ENCODE measurements around the gene GDPD4. TPM values are rescaled to one million over a fixed set of nuclear protein-coding genes. Genes with fewer than 3 reads are reported as not detected.

The GDPD4 gene
- total RNA-seq, 1 donor from 2014 or later: 10.2 TPM

DNA sequence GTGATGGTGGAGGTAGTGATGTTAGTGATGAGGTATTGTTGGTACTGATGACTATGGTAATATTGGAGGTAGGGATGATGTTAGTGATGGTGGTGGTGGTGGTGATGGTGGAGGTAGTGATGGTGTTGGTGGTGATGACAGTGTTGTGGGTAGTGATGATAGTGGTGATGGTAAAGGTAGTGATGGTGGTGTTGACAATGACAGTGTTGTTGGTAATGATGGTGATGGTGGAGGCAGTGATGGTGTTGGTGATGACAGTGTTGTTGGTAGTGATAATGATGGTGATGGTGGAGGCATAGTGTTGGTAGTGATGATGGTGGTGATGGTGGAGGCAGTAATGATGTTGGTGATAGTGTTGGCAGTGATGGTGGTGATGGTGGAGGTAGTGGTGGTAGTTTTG lies 108.3 kb downstream of the GDPD4 start:
- DNase-seq (ENCODE audit: low spot score): no peak
- ATAC-seq: no peak

DNA sequence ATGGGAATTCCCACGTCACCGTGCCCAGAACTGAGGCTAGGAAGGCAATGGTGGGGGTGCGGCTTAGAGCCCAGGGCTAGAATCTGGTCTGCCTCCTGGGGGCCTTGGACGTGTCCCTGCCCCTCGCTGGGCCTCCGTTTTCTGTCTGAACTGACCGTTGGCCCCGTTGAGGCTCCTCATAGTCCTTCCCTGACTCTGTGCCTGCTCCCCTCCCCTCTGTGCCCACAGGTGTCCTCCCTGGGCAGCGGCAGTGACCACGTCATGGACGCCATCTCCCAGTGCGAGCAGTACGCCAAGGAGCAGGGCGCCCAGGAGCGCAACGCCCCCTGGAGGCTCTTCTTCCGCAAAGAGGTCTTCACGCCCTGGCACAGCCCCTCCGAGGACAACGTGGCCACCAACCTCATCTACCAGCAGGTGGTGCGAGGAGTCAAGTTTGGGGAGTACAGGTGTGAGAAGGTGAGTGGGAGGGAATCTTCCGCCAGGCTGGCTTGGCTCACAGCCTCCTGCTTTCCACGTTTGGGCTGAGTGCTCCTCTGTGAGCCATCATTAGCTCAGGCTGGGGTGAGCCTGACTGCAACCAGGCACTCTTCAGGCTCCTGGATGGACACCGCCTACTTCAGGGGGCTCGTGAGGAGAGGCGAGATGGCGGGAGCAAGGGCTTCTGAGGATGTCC lies 109.5 kb downstream of the GDPD4 start:
- ATAC-seq (no peak), DNase-seq (ENCODE audit: low spot score) (no peak)

DNA sequence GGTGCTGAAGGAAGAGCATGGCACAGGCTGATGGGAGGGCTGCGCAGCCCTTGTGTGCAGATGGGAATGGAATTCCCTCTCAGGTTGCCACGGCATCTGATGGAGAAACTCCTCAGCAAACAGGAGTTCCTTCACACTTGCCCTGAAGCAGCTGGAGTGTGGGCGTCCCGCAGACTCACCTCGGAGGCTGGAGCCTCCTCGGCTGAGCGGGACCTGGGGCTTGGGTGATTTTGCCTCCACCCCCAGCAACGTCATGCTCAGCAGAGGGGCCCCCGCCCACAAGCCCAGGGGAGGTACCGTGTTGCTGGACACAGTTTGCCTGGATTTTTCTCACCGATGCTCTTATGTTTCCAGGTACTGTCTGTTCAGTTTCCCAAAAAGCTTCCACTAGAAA lies 110.1 kb downstream of the GDPD4 start:
- ATAC-seq: no peak
- DNase-seq (ENCODE audit: low spot score): no peak

DNA sequence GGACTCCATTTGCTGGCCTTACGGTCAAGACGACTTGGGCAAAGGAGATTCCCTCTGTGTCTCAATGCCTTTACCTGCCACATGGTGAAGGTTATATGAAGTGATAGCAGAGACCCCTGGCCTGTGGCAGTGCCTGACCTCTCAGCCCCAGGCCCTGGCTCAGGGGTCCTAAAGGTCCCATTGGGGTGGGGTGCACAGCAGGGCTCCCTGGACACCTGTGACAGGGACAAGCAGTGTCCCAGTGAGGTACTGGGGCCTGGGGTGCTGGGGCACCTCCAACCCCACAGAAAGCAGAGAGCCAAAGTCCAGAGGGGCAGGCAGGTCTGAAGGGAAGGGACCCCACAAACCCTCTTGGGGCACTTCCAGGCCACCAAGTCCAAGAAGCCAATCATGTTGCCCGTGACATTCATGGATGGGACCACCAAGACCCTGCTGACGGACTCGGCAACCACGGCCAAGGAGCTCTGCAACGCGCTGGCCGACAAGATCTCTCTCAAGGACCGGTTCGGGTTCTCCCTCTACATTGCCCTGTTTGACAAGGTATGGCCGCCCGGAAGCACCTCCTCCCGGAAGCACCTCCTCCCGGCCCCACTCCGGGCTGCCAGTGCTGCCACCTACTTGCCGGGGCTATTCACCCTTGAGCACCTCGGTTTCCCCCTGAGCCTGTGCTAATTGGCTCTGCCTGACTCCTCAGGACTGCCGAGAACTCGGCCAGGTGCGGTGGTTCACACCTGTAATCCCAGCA lies 111.0 kb downstream of the GDPD4 start:
- no peak for ATAC-seq
- no peak for DNase-seq (ENCODE audit: low spot score)

DNA sequence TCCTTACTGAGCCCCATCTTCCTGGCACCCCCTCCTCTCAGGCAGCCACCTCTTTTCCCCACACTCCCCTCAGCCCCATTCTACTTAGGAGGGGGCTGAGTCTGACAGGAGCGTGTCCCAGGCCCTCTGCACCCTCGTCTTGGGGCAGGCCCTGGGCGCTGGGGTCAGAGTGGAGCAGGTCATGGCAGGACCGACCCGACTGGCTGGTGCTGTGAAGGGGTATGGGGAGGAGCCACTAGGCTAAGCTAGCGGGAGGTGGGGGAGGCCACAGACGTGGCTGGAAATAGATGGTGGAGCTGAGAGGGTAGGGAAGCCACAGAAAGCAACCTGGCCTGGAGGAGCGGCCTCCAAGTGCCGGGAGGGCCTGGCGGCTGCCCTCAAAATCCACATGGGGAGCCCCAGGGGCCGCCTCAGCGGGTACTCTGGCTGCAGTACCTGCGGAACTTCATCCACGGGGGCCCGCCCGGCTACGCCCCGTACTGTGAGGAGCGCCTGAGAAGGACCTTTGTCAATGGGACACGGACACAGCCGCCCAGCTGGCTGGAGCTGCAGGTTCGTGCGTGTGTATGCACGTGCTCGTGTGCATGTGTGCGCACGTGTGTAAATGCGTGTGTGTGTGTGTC lies 111.8 kb downstream of the GDPD4 start:
- no peak for DNase-seq (ENCODE audit: low spot score)
- no peak for ATAC-seq

DNA sequence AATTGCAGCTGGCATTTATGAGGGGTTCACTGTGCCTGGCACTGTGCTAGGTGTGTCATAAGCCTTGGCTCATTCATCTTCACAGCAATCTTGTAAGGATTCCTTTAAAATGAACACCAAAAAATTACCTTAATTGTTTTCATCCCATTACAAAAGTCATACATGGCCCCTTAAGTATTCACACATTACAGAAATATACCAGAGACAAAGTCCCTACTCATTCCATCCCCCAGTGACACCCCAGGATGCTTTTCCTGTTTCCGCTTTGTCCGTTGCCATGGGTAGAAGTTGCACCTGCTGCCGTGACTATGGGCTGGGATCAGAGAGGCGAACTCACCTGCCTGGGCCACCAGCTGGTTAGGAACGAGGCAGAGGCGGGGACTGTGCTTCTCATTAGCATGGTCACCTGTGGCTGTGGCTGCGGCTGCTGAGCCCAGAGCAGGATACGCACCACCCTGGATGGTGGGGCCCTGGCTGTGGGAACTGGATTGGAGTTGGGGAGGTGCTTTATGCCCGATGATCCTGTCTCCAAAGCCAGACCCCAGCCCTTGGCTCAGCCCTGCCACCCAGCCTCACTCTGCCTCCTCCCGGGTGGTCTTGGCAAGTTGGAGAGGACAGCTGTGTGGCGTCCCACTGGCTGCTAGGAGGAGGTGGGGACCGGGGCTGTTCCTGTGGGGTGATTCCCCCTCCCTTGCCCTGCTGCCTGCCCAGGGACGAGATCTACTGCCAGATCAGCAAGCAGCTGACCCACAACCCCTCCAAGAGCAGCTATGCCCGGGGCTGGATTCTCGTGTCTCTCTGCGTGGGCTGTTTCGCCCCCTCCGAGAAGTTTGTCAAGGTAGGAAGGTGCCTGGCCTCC lies 112.6 kb downstream of the GDPD4 start:
- DNase-seq (ENCODE audit: low spot score): no peak
- no peak for ATAC-seq

DNA sequence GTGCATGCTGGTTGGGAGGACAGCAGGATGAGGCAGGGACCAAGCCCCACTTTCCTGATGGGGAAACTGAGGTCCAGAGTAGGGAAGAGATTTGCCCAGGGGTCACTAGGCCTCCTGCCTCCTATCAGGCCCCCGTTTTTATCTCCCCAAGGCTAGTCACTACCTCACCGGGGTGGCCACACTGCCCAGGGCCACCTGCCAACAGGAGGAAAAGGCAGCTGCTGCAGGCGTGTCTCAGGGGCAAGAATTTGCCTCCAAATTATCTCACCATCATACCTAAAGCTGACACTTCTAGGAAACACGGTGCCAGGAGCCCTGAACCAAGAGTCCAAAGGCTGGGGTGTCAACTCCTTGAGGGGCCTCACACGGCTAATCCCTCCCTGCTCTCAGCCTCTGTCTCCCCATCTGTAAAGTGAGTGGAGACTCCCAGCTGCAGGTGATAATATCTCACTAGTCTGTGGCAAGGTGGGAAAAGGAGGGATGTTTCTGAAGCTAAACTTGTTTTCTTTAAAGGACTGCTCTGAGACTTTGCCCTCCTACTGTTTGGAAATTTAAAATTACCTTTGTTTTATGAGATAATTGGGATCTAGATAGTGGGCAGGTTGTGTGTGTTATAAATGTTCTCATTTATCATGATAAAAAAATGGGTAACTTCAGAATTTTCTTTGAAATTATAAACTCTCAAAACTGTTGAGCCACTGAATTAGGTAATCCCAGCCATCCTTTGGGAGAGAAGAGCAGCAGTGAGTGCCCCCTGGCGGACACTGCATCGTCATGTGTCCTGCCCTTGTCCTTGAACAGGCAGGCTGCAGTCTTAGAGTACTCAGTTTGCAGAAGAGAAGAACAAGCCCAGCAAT lies 113.5 kb downstream of the GDPD4 start:
- ATAC-seq: peak; percentile 93

DNA sequence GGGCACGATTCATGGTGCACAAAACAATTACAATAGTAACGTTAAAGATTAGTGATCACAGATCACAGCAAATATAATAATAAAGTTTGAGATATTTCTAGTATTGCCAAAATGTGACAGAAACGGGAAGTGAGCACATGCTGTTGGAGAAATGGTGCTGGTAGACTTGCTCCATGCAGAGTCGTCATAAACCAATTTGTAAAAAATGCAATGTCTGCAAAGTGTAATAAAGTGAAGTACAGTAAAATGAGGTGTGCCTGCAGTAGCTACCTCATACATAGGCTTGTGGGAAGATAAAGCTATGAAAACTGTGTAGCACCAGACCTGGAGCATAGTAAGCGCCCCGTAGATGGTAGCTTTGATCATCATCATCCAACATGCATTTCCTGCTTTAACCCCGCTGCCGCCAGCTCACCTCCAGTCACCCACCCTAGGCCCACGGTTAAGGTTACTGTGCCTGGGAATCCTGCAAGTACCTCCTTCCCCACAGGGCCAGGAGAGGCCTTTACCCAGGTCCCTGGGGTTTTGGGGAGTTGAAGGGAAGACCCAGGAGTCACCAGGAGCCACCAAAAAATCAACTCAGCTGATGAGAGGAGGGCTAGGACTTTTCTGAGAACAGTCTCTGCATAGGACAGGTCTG lies 114.3 kb downstream of the GDPD4 start:
- DNase-seq (ENCODE audit: low spot score): no peak
- no peak for ATAC-seq

More for the DNA sequence above, 113.5 kb downstream of the GDPD4 start:
- DNase-seq (ENCODE audit: low spot score): peak; percentile 79

DNA sequence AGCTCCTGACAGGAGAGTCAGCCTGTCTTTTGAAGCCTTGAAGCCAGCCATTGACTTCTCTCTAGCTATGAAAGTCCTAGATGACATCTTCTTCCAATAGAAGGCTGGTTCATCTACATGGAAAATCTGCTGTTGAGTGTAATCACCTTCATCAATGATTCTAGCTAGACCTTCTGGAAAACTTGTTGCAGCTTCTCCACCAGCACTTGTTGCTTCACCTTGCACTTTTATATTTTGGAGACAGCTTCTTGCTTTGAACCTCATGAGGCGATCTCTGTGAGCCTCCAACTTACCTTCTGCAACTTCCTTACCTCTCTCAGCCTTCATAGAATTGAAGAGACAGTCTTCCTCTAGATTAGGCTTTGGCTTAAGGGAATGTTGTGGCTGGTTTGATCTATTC lies 115.2 kb downstream of the GDPD4 start:
- DNase-seq (ENCODE audit: low spot score): no peak
- no peak for ATAC-seq

DNA sequence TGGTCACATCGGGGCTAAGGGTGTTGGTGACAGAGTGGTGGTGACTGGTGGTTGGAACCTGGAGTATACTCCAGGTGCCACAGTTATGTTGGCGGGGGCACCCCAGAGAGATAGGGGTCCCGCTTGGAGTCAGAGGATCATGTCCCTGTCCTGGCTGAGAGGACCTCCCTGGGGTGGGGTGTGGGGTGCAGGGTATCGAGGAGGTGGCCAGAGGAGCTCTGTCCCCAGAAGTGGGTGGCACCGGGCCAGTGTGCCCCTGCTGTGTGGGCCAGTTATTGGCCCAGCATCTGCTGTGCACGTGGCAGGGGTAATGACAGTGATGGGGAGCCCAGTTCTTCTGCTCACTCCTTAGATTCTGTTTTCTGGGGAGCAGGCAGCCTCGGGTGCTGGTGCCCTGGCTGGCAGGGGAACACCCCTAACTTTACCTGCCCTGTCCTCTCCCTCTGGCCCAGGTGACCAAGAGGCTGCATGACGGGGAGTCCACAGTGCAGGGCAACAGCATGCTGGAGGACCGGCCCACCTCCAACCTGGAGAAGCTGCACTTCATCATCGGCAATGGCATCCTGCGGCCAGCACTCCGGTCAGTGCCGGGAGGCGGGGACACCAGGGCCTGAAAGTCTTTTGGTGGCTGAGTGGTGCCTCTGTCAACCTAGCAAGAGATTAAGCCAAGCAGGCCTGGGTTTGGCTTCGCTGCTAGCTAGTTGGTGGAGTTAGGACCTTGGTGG lies 117.2 kb downstream of the GDPD4 start:
- ATAC-seq (no peak), DNase-seq (ENCODE audit: low spot score) (no peak)

DNA sequence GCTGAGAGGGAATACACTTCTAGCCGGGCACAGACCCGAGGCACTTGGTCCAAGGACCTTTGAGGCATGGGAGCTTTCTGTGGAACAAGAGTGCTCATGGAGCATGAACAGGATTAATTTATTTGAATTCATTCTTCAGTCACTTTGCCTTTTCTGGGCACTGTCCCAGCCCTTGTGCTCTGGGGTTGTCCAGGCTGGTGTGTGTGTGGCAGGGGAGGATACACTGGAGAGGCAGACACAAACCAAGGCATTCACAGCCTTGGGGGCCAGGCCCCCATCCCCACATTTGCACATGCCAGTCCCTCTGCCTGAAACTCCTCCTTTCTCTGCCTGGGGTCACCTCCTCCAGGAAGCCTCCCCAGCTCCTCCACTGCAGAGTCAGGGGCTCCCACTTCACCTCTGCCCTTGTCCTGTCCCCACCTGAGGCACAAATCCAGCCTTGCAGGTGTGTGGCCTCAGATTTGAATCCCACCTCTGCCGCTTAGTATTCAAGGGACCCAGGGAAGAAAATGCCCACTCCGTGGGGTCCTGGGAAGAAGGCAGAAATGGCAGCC lies 118.0 kb downstream of the GDPD4 start:
- no peak for DNase-seq (ENCODE audit: low spot score)
- ATAC-seq: no peak

DNA sequence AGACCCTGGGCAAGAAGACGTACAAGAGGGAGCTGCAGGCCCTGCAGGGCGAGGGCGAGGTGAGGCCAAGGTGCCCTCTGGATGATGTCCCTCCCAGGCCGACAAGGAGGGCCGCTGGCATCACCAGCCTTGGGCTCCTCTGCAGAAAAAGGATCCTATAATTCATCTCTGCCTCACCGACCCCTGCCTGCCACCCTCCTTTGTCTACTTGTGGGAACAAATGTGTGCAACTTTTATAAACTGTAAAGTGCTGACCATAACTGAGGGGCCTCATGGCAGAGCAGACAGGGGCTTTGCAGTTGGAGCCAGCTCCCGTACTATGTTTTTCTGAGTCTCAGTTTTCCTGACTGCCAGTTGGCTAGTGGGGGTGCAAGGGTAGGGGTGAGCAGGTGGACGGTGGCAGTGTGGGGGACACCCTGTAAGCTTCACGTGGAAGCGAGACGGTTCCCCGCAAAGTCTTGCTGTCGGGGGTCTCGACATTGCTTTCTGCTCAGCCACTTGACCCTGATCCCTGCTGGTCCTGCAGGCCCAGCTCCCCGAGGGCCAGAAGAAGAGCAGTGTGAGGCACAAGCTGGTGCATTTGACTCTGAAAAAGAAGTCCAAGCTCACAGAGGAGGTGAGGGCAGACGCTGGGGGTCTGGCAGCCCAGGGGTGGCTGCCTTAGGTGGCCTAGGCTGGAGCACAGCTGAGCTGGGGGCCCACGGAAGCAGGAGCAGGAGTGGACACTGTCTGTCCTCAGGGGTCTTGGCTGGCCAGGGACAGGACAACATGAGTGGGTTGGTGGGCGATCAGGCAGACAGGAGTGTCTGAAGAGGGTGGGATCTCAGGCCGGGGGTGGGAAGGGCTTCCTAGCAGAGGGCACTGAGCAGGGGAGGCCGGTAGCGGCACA lies 118.7 kb downstream of the GDPD4 start:
- ATAC-seq: no peak
- DNase-seq (ENCODE audit: low spot score): no peak

DNA sequence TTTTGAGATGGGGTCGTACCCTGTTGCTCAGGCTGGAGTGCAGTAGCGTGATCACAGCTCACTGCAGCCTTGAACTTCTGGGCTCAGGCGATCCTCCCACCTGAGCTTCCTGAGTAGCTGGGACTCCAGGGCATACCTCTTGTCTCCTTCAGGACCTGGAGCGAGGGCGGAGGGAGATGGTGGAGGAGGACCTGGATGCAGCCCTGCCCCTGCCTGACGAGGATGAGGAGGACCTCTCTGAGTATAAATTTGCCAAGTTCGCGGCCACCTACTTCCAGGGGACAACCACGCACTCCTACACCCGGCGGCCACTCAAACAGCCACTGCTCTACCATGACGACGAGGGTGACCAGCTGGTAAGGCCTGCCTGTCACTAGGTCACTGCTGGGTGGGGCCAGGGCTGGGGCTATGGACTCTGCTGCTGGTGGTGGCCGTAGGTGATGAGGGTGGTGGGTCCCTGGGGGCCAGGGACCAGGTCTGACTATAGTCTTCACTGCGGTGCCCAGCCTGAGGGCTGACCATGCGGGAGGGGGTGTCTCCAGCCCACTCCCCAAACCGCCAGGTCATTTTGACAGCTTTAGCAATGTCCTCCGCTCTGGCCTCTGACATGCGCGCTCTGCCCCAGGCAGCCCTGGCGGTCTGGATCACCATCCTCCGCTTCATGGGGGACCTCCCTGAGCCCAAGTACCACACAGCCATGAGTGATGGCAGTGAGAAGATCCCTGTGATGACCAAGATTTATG lies 119.5 kb downstream of the GDPD4 start:
- no peak for ATAC-seq
- no peak for DNase-seq (ENCODE audit: low spot score)

DNA sequence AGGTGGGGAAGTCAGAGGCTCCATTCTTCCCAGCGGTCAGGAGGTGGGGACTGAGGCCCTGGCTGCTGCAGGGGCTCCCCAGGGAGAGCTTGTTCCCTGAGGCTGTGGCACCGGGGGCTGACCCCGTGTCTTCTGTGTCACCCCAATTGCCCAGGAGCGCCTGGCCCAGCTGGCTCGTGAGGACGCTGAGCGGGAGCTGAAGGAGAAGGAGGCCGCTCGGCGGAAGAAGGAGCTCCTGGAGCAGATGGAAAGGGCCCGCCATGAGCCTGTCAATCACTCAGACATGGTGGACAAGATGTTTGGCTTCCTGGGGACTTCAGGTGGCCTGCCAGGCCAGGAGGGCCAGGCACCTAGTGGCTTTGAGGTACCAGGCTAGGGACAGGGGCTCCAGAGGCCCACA lies 120.3 kb downstream of the GDPD4 start:
- ATAC-seq: no peak
- no peak for DNase-seq (ENCODE audit: low spot score)

DNA sequence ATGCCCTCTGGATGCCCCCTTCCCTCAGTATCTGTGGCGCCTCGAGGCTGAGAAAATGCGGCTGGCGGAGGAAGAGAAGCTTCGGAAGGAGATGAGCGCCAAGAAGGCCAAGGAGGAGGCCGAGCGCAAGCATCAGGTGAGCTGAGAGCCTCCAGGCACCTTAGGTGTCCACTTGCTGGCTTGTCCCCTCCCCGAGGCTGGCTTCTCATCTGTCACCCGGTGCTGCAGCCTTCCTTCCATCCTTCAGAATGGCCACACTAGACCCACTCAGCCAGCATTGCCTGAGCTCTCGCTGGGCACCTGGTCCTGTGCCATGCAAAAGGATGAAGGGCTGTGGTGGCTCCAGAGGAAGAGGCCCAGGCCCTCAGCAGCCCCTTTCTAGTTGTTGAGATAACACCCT lies 121.1 kb downstream of the GDPD4 start:
- ATAC-seq: no peak
- no peak for DNase-seq (ENCODE audit: low spot score)

DNA sequence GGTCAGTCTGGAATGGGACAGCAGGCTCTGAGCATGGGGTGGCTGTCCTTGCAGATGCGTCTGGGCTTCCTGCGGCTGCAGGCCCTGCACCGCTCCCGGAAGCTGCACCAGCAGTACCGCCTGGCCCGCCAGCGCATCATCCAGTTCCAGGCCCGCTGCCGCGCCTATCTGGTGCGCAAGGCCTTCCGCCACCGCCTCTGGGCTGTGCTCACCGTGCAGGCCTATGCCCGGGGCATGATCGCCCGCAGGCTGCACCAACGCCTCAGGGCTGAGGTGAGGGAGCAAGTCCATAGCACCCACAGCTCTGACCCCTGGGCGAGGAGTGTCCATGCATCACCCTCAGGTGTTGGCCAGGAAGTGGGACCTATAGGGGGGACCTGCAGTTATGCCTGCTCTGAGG lies 121.8 kb downstream of the GDPD4 start:
- ATAC-seq (no peak), DNase-seq (ENCODE audit: low spot score) (no peak)

DNA sequence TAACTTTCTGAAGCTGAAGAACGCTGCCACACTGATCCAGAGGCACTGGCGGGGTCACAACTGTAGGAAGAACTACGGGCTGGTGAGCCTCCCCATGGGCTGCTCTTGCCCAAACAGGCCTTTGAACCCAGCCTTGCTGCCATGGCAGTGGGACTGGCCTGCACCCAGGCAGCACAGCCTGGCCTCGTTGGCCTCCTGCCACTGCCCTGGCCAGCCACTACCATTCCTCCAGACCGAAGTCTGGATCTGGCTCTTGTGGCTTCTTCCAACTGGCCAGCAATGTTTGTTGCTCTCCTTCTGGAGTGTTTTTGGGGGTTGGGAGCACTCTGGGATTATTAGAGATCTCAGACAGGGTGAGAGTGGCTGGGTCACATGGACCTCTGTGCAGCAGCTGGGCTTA lies 122.4 kb downstream of the GDPD4 start:
- DNase-seq (ENCODE audit: low spot score): peak; percentile 97

More for the DNA sequence above, 122.4 kb downstream of the GDPD4 start:
- peak; percentile 87 for ATAC-seq

All from left lobe of liver (tissue), 2 donors.